H54 (cell line): ENCODE data around the gene UQCRH.
A peak's percentile ranks its signal among the peaks of the same experiment; 100 is the strongest.

Experiments used
- DNase-seq: peaks from one replicate; pipeline ENCODE4 v3.0.0; 2011; ENCODE audit warnings: low spot score, mixed read lengths; ENCODE audit not compliant: insufficient read length
- FAIRE-seq: peaks from 3 replicates; lab custom pipeline; 2011; peaks lifted over from hg19 to GRCh38; lab: Jason Lieb, UNC
- POLR2A ChIP-seq: IDR thresholded peaks from 2 replicates; pipeline ENCODE4 v1.6.1; 2011; ENCODE audit warnings: low read depth, mild to moderate bottlenecking, low read length

UQCRH gene

GRCh38 chr1:46303038-46303871, at the start of gene UQCRH, which contains the start of gene LRRC41:
TSS of gene UQCRH (plus strand) at chr1:46303698. CDS start at chr1:46303767, 69 bp downstream.
TSS of gene LRRC41 (minus strand) at chr1:46303616. CDS start at chr1:46303322, 294 bp downstream.
- TF ChIP-seq POLR2A = peak; percentile 95
- FAIRE-seq (peak; percentile 91), DNase-seq (peak; percentile 93)

GRCh38 chr1:46254668-46255067, 48.8 kb upstream of the UQCRH start:
- FAIRE-seq (no peak), DNase-seq (no peak)
- no peak for TF ChIP-seq POLR2A

- DNase-seq = no peak
- FAIRE-seq = no peak
- TF ChIP-seq POLR2A = no peak
These were observed 47.0 kb upstream of the UQCRH start for GRCh38 chr1:46256523-46256922.

GRCh38 chr1:46262508-46262907, 41.0 kb upstream of the UQCRH start:
- DNase-seq (no peak), FAIRE-seq (no peak)
- no peak for TF ChIP-seq POLR2A

GRCh38 chr1:46263146-46263545, 40.4 kb upstream of the UQCRH start:
- no peak for TF ChIP-seq POLR2A
- no peak for FAIRE-seq
- no peak for DNase-seq

GRCh38 chr1:46268578-46268977, 34.9 kb upstream of the UQCRH start:
- TF ChIP-seq POLR2A = no peak
- DNase-seq = no peak
- FAIRE-seq = no peak

GRCh38 chr1:46274225-46275029, 29.1 kb upstream of the UQCRH start:
- TF ChIP-seq POLR2A = no peak
- no peak for DNase-seq
- FAIRE-seq = no peak

GRCh38 chr1:46275030-46275337, 28.5 kb upstream of the UQCRH start:
- TF ChIP-seq POLR2A = no peak
- FAIRE-seq = no peak
- DNase-seq = no peak

- no peak for TF ChIP-seq POLR2A
- FAIRE-seq (no peak), DNase-seq (no peak)
These were observed 25.7 kb upstream of the UQCRH start for GRCh38 chr1:46277658-46278373.

- FAIRE-seq (no peak), DNase-seq (no peak)
- no peak for TF ChIP-seq POLR2A
These were observed 24.7 kb upstream of the UQCRH start for GRCh38 chr1:46278807-46279206.

- no peak for DNase-seq
- no peak for FAIRE-seq
- TF ChIP-seq POLR2A = no peak
These were observed 23.4 kb upstream of the UQCRH start for GRCh38 chr1:46280092-46280491.

- DNase-seq (no peak), FAIRE-seq (no peak)
- TF ChIP-seq POLR2A = no peak
These were observed 22.5 kb upstream of the UQCRH start for GRCh38 chr1:46281021-46281420.

GRCh38 chr1:46284058-46284457, 19.4 kb upstream of the UQCRH start:
- FAIRE-seq = no peak
- no peak for TF ChIP-seq POLR2A
- no peak for DNase-seq
